Common myeloid progenitor, CD34-positive (primary cell): Measurements from ENCODE around the gene THAP7.

Source experiments
- CTCF ChIA-PET: fragments of 350-600 bp; sonication (Branson Sonifier 250); formaldehyde crosslinking; loops from one replicate; lab custom pipeline; 2021; ENCODE audit warnings: antibody characterized with exemption; lab: Charles Lee
- POLR2A ChIA-PET: fragments of 350-600 bp; sonication (Branson Sonifier 250); formaldehyde crosslinking; loops from one replicate; lab custom pipeline; 2021; ENCODE audit warnings: antibody characterized with exemption; lab: Charles Lee
- DNase-seq, 3 donors: peaks; one replicate each; pipeline versions ENCODE4 v3.0.0 to v3.0.0-alpha.2; 2013
- H3K27ac ChIP-seq, 2 experiments: 1 replicate in 1 of 2; 2 replicates in 1 of 2; pipeline ENCODE4 v1.7.0; 2013; ENCODE audit warnings: inconsistent platforms in 2 of 2, low read length in 2 of 2, mild to moderate bottlenecking in 2 of 2, low read depth in 1 of 2, moderate library complexity in 1 of 2; ENCODE audit not compliant: severe bottlenecking in 2 of 2, insufficient read depth in 1 of 2, poor library complexity in 1 of 2
- H3K27me3 ChIP-seq, 5 experiments: replicated peaks in 2 of 5; 1 replicate in 3 of 5; 2 replicates in 2 of 5; pipeline versions ENCODE4 v1.6.1 to v1.7.0; 2013; ENCODE audit warnings: low read length in 4 of 5, mild to moderate bottlenecking in 2 of 5, moderate library complexity in 2 of 5, inconsistent platforms in 1 of 5; ENCODE audit not compliant: insufficient read depth in 5 of 5, control insufficient read depth in 4 of 5
- H3K36me3 ChIP-seq, 4 experiments: 1 replicate in 2 of 4; 2 replicates in 2 of 4; pipeline versions ENCODE4 v1.6.1 to v1.7.0; 2013; ENCODE audit warnings: low read length in 3 of 4, control low read depth in 1 of 4, mild to moderate bottlenecking in 1 of 4; ENCODE audit not compliant: control insufficient read depth in 4 of 4, insufficient read depth in 4 of 4
- H3K4me1 ChIP-seq, 4 experiments: 1 replicate in 3 of 4; 2 replicates in 1 of 4; pipeline versions ENCODE4 v1.6.1 to v1.7.1; 2013; ENCODE audit warnings: low read length in 3 of 4, mild to moderate bottlenecking in 3 of 4, control low read depth in 1 of 4, inconsistent platforms in 1 of 4, moderate library complexity in 1 of 4; ENCODE audit not compliant: control insufficient read depth in 4 of 4, insufficient read depth in 4 of 4; ENCODE audit errors: control extremely low read depth in 1 of 4
- H3K4me3 ChIP-seq, 7 experiments: 1 replicate in 4 of 7; 2 replicates in 3 of 7; pipeline versions ENCODE4 v1.5.1 to v1.7.0; 2013; ENCODE audit warnings: mild to moderate bottlenecking in 7 of 7, low read length in 6 of 7, moderate library complexity in 6 of 7, inconsistent platforms in 2 of 7, low read depth in 2 of 7, control low read depth in 1 of 7; ENCODE audit not compliant: insufficient read depth in 4 of 7, control insufficient read depth in 1 of 7; ENCODE audit errors: extremely low read depth in 1 of 7
- H3K9me3 ChIP-seq, 5 experiments: 1 replicate in 4 of 5; 2 replicates in 1 of 5; pipeline versions ENCODE4 v1.6.1 to v1.7.1; 2013; ENCODE audit warnings: low read length in 4 of 5, mild to moderate bottlenecking in 2 of 5, inconsistent platforms in 1 of 5, low read depth in 1 of 5, moderate library complexity in 1 of 5; ENCODE audit not compliant: control insufficient read depth in 4 of 5, insufficient read depth in 2 of 5; ENCODE audit errors: control extremely low read depth in 1 of 5
- WGBS: methylation state at CpG from one replicate; pipeline ENCODE4 v1.1.5; 2013; ENCODE audit not compliant: insufficient coverage; 5-methylcytosine and 5-hydroxymethylcytosine counted together

Gene THAP7

DNA sequence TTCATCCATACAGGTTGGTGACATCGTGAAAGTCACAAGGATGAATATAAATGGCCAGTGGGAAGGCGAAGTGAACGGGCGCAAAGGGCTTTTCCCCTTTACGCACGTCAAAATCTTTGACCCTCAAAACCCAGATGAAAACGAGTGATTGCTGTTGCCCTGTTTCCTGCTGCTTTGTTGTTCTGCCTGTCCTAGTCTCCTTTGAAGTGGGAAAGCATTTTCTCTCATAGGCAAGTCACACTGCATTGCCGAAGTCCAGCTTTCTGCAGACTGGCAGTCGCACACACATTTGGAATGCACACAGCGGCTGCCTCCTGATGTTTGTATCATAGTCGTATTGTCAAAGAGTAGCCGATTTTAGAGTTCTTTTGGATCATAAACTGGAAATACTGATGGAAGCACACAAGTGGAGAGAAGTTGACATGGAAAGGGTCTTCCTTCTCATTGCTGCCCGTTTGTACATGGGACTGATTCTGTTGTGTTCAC is 52.2 kb downstream of the THAP7 start:
- H3K9me3 ChIP-seq, result no peaks in the 10 kb centered on the region
- H3K27me3 ChIP-seq, result no peaks in the 10 kb centered on the region
- H3K27ac ChIP-seq, result no peak overlapping the region
- H3K36me3 ChIP-seq, result peaks cover 12 to 61% (median 40%) of the 10 kb centered on the region in 4 experiments
- ChIA-PET POLR2A (no interaction called here), CTCF (no interaction called here)
- peaks cover 0 to 2% (median 1%) of the 10 kb centered on the region in 4 experiments for H3K4me1 ChIP-seq
- no peak for DNase-seq
- 86% methylated on average over 13 of the region's 13 CpGs for WGBS
- H3K4me3 ChIP-seq, result no peak overlapping the region
